HG03432 (cell line): ENCODE results near the gene OLFM1.

Experiments
- ATAC-seq: cut with Tn5 transposase; IDR thresholded peaks from one replicate; pipeline ENCODE4 v1.9.1; 2021; ENCODE audit warnings: mild to moderate bottlenecking, moderate library complexity; ENCODE audit not compliant: unreplicated experiment

OLFM1 gene

DNA sequence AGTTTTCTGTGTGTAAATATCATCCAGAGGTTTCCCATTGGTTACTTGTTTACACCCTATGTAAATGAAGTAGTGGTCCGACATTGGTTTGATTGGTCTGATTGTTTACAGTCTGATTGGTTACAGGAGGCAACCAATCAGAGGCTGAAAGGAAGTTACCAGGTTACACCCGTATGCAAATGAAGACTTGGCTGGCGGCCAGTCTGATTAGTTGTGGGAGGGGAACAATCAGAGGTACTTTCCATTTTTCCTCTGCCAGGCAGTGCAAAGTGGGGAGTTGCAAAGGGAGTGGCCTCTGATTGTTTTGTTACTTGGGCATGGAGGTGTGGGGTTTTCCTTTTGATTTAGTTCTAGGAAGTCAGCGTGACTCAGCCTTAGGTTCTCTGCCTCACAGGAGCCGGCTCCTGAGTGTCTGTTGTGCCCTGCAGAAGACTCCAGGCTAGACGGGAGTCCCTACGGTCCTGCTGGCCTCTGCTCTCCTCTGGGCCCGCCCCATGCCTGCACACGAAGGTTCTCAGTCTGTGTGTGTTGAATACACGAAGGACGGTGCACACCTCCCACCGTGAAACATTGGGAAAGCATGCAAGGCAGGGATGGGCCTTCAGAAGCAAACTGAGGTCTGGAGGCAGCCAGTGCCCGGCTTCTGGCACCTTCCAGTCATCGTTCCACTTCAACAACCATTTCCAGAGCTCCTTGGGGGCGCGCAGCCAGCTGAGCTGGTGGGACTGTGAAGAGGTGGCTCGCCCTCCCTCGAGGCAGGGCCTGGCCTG is 42.9 kb downstream of the OLFM1 start:
- ATAC-seq: no peak

DNA sequence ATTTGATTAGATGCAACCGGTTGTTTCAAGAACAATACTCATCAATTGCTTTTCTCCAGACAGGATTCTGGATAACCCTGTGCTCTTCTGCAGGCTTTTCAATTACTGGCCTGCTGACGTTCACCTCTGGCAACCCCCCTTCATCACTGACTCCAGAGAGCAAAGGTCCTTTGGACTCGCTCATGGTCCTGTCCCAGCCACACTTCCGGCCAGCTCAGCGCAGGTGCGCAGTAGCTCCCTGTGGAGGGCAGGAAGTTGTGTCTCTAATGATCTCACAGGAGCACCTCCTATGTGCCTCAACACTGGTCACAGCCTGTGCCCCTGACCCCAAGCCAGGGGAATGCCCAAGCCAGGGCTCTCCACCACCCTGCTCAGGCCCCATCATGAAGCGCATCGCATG is 44.0 kb downstream of the OLFM1 start:
- ATAC-seq: no peak

DNA sequence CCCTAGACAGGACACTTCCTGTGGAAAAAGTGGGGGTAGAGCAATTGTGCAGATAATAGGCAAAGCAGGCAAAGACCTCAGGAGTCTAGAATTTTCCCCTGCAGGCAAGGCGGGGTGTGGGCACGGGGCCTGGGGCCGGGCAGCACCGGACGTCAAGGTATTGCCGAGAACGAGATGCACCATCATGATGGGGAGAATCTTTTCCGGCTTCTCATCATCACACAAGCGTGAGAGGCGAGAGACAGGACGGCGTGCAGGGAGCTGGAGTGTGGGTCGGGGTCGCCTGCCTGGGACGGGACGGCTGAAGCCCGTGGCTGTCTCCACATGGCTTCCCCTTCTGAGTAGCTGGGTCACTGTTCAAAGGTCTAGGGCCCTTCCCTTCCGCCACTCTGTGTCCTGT is 44.5 kb downstream of the OLFM1 start:
- no peak for ATAC-seq

DNA sequence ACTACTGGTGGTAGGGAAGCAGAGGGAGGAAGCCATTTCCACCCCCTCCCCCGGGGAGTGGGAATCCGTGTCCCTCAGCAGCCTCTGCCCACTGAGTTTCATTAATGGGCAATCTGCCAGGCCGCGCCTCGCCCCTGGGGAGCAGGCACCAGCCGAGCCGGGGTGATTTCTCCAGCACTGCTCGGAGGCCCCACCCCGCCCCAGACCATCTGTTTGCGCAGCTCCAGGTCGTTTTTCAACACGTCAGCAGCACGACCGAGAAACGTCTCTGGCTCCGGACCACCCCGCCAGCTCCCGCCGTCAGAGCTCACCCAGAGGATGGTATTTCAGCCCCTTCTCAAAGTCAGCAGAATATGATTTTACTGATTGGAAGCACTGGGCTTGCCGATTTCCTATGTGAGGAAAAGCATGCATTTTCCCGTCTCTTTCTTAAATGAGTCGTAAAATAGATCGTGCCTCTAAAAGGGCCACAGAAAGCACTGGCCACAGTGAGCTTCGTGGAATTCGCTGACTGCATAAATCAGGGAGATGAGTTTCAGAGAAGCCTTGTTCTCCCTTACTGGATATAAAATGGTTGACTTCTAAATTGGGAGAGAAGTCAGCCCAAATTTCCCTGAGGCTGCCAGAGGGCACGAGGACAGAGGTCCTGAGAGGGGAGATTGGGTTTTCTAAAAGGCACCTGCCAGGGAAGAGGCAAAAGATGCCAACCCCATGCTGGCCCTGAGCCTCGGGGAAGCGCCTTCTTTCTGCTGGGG is 47.0 kb downstream of the OLFM1 start:
- no peak for ATAC-seq

- ATAC-seq: no peak
These were observed 47.9 kb downstream of the OLFM1 start for GRCh38 chr9:135135171-135135928.

GRCh38 chr9:135135929-135136315 is 48.5 kb downstream of the OLFM1 start:
- no peak for ATAC-seq

DNA sequence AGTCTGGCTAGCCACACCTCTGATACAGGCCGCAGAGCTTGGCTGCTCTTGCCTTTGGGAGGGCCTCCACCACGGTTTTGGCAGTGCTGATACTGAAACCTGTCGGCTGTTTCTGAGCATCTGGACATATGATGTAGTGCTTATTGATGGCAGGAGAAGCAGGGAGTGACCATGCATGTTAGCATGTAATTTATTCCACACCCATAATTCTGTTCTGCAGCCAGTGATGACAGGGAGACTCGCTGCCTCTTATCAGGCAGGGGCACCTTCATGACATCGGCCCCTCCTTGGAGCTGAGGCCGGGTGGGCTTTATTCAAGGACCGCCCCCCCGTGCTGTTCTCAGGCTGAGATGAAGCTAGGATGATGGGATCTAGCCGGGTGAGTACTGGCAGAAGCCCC is 49.0 kb downstream of the OLFM1 start:
- ATAC-seq: no peak

DNA sequence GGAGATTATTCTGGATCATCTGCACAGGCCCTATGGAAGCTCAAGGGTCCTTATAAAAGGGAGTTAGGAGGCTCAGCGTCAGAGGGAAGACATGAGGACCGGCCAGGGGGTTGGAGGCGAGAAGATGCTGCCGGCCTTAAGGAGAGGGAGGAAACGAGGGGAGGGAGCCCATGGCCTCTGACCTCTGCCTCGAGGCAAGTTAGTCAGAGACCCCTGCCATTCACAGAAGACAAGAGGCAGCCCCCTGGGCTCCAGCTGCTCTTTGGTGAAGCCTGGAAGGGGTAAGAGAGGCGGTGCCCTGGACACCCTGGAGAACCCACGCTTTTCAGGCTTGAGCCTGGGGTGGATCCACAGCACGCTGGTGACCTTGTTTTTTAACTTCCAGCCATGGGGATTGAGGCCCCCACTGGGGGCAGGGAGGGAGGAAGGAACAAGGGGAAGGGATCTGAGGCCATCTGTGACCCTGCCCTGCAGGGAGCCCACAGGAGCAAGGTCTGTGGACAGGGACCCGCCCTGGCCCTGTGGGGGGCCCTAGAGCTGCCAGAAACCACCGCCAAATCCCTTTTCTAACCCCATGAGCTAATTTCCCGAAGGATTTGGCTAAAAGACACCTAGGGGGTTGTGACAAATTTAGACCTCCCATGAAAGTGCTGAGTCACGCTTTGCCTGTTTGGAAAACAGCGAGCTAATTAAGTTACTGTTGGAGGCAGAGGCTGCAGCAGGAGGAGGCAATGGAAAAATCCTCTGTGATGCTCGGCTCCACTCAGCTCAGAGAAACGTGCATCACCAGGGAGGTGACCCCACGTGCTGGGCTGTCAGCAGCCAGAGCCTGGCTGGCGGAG is 49.7 kb downstream of the OLFM1 start:
- no peak for ATAC-seq

GRCh38 chr9:135138078-135138855 is 50.8 kb downstream of the OLFM1 start:
- ATAC-seq: no peak

GRCh38 chr9:135139366-135139959 is 52.0 kb downstream of the OLFM1 start:
- ATAC-seq: no peak

DNA sequence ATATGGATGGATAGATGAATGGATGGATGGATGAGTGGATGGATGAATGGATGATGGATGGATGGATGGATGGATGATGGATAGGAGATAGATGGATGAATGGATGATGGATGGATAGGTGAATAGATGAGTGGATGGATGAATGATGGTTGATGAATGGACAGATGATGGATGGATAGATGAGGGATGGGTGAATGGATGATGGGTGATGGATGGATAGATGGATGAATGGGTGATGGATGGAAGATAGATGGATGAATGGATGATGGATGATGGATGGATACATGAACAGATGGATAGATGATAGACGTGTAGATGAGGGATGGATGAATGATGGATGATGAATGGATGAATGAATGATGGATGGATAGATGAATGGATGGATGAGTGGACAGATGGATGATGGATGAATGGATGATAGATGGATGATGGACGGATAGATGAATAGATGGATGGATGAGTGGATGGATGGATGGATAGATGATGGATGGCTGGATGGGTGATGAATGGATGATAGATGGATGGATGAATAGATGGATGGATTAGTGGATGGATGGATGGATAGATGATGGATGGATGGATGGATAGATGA is 53.8 kb downstream of the OLFM1 start:
- no peak for ATAC-seq

- ATAC-seq: no peak
These were observed 57.2 kb downstream of the OLFM1 start for GRCh38 chr9:135144581-135145170.

GRCh38 chr9:135145312-135145711 is 57.8 kb downstream of the OLFM1 start:
- no peak for ATAC-seq

DNA sequence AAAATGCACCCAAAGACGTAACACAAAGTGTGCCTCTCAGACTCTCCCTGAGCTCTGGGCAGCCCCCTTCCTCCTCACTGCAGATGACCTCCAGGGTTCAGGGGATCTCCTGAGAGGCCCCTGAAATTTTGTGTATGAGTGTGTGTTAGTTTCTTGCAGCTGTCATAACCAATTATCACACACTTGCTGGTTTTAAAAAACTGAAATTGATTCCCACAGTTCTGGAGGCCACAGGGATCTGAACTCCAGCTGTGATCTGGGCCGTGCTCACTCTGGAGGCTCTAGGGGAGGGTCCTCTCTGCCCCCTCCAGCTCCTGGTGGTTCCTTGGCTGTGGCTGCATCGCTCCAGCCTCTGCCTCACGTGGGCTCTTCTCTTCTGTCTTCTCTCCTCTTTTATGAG is 58.8 kb downstream of the OLFM1 start:
- no peak for ATAC-seq

DNA sequence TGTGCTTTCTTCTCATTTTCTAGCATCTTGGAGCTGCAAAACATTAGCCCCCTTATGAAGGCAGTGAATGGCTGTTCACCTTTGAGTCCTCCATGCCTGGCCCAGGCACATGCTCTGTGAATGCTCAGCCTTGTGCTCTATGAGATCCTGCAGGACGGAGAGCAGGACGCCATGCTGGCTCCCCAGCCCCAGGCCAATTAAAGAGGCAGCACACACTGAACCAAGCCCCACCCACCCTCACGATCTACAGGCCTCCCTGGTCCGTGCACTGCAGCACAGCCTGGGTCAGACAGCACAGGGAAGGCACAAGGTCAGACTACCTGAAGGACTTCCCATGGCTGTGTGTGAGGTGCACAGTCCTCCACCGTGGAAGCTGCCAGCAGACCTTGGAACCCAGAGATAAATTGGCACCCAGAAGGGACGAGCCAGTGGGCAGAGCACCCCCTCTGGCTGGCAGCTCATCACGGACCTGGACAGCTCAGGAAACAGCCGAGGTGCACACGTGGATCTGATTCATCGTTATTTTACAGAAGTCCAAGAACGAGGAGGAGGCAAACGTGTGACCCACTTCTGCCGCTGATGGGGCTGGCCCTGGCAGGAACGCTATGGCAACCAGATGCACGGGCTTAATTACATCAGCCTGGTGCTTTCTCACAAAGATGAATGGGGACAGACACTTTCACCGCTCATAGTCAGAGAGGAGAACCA is 59.5 kb downstream of the OLFM1 start:
- no peak for ATAC-seq

DNA sequence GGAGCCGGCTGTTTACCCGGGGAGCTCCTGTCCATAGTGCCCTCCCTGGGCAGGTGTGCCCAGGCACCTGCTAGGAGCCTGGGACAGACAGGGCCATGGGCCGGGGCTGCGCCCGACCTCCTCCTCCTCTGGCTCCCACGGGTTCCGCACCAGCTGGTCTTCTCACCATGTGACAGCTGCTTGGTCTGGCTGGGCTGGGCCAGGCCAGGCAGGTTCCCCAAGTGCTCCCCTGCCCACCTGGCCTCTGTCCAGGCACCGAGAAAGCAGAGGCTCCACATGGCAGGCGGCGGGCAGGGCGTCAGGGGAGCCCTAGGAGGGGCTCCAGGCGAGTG is 60.0 kb downstream of the OLFM1 start:
- no peak for ATAC-seq

DNA sequence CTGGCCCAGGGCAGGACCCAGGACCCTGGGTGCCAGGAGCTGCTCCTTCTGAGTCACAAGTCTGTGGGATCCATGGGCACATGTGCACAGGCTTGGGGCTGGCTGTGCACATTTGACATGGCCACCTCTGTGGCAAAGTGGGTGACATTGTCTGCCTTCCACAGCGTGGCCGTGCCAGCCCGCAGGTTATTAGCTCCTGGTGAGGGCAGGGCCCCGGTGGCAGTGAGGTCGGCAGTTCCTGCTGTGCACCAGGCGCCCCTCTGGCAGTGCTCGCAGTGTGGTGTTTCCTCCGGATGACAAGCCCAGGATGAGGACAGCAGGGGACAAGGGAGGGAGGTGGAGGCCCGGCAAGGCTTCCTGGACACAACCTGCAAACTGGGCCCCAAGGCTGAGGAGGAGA is 60.5 kb downstream of the OLFM1 start:
- ATAC-seq: no peak

DNA sequence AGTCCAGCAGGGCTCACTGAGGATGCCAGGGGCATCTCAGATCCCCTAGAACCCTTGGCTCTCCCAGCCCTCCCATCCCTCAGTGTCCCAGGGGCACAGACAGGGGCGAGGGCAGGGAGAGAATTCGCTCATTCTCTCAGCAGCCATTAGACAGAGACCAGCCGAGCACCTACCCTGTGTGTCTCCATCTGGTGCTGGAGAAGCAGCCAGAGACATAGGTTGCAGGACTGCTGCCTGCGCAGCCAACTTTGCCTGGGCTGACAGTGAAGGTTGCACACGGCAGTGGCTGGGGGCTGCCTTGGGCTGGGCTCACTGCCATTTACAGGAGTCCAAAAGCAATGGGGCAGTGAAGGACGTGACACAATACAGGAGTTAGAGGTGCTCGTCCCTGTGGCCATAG is 60.9 kb downstream of the OLFM1 start:
- no peak for ATAC-seq
